GM12878 (cell line): ENCODE measurements around the gene ZNF625.

Source experiments
- ESRRA ChIP-seq: IDR thresholded peaks from 2 replicates; pipeline ENCODE4 v1.6.1; 2012; ENCODE audit warnings: mild to moderate bottlenecking, low read length, improper control_type of control experiment
- EZH2 ChIP-seq: IDR thresholded peaks from 2 replicates; pipeline ENCODE4 v1.6.1; 2012; ENCODE audit warnings: low read depth, mild to moderate bottlenecking, control low read depth, inconsistent platforms, low read length, borderline replicate concordance; ENCODE audit not compliant: control insufficient read depth
- MXI1 ChIP-seq: fragments of 150-350 bp; IDR thresholded peaks from 2 replicates; pipeline ENCODE4 v1.6.1; 2011; ENCODE audit warnings: low read depth, mild to moderate bottlenecking, inconsistent platforms, low read length, improper control_type of control experiment
- POLR2A ChIP-seq: IDR thresholded peaks from 2 replicates; pipeline ENCODE4 v1.6.1; 2011; ENCODE audit warnings: low read depth, mild to moderate bottlenecking, low read length
- STAT3 ChIP-seq: IDR thresholded peaks from 2 replicates; pipeline ENCODE4 v1.6.1; 2011; ENCODE audit warnings: low read depth, low read length, improper control_type of control experiment
- ZBTB11 ChIP-seq: fragments of 450-650 bp; formaldehyde crosslinking; IDR thresholded peaks from 2 replicates; pipeline ENCODE4 v1.5.0; 2022; ENCODE audit warnings: mild to moderate bottlenecking, missing genetic modification characterization
- TF ChIP-seq, protein P1 (sequence below): IDR thresholded peaks from 2 replicates; pipeline ENCODE4 v1.6.1; 2011; ENCODE audit warnings: low read depth, low read length, improper control_type of control experiment, borderline replicate concordance
- TF ChIP-seq, protein P2 (sequence below), 3 experiments: IDR thresholded peaks in 2 of 3; conservative IDR thresholded peaks in 1 of 3; 2 replicates each; pipeline ENCODE4 v1.5.1; 2011; ENCODE audit warnings: low read depth in 3 of 3, low read length in 3 of 3, mild to moderate bottlenecking in 3 of 3, control low read depth in 2 of 3, moderate library complexity in 2 of 3, inconsistent platforms in 1 of 3, mixed read lengths in 1 of 3; ENCODE audit not compliant: control insufficient read depth in 2 of 3, insufficient read depth in 1 of 3; ENCODE audit errors: extremely low read depth in 1 of 3

GRCh38 chr19:12145348-12145747 lies 11.2 kb downstream of the ZNF625 start:
- TF ChIP-seq ZBTB11 (CRISPR knock-in tag) (no peak), POLR2A (no peak), MXI1 (no peak), ESRRA (no peak), EZH2 (no peak), STAT3 (no peak)
- TF ChIP-seq, protein P1, sequence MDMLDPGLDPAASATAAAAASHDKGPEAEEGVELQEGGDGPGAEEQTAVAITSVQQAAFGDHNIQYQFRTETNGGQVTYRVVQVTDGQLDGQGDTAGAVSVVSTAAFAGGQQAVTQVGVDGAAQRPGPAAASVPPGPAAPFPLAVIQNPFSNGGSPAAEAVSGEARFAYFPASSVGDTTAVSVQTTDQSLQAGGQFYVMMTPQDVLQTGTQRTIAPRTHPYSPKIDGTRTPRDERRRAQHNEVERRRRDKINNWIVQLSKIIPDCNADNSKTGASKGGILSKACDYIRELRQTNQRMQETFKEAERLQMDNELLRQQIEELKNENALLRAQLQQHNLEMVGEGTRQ = no peak
- TF ChIP-seq, protein P2, sequence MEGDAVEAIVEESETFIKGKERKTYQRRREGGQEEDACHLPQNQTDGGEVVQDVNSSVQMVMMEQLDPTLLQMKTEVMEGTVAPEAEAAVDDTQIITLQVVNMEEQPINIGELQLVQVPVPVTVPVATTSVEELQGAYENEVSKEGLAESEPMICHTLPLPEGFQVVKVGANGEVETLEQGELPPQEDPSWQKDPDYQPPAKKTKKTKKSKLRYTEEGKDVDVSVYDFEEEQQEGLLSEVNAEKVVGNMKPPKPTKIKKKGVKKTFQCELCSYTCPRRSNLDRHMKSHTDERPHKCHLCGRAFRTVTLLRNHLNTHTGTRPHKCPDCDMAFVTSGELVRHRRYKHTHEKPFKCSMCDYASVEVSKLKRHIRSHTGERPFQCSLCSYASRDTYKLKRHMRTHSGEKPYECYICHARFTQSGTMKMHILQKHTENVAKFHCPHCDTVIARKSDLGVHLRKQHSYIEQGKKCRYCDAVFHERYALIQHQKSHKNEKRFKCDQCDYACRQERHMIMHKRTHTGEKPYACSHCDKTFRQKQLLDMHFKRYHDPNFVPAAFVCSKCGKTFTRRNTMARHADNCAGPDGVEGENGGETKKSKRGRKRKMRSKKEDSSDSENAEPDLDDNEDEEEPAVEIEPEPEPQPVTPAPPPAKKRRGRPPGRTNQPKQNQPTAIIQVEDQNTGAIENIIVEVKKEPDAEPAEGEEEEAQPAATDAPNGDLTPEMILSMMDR (IDR thresholded peaks at IDR 0.05 in 2 of 3, conservative IDR thresholded peaks at IDR 0.05 in 1 of 3; ENCODE audit: control insufficient read depth in 2 of 3, extremely low read depth in 1 of 3, insufficient read depth in 1 of 3, low read depth in 3 of 3, low read length in 3 of 3) = no peak
